GM19239 (cell line): Measurements from ENCODE around the gene REXO1.

ENCODE experiments used
- DNase-seq: peaks from one replicate; pipeline ENCODE4 v3.0.0; 2011; ENCODE audit warnings: low spot score; ENCODE audit not compliant: insufficient read length
- FAIRE-seq: peaks from 2 replicates; lab custom pipeline; 2011; peaks lifted over from hg19 to GRCh38; lab: Jason Lieb, UNC

The REXO1 gene

GRCh38 chr19:1862424-1863327, 14.4 kb upstream of the REXO1 start:
- DNase-seq (peak; percentile 70), FAIRE-seq (no peak)

GRCh38 chr19:1862068-1862423, 13.8 kb upstream of the REXO1 start:
- FAIRE-seq (no peak), DNase-seq (no peak)

- DNase-seq = no peak
- FAIRE-seq = no peak
Observed at GRCh38 chr19:1861599-1862031, 13.3 kb upstream of the REXO1 start.

- FAIRE-seq (no peak), DNase-seq (no peak)
Observed at GRCh38 chr19:1860821-1861598, 12.7 kb upstream of the REXO1 start.

GRCh38 chr19:1860042-1860775, 11.9 kb upstream of the REXO1 start:
- DNase-seq (no peak), FAIRE-seq (no peak)

GRCh38 chr19:1859331-1859781, 11.1 kb upstream of the REXO1 start:
- no peak for FAIRE-seq
- DNase-seq = no peak

GRCh38 chr19:1858412-1859081, 10.3 kb upstream of the REXO1 start:
- no peak for DNase-seq
- FAIRE-seq = no peak

- FAIRE-seq (no peak), DNase-seq (no peak)
Observed at GRCh38 chr19:1857648-1858326, 9.5 kb upstream of the REXO1 start.

GRCh38 chr19:1856698-1857603, 8.7 kb upstream of the REXO1 start:
- FAIRE-seq (peak; percentile 80), DNase-seq (peak; percentile 94)

GRCh38 chr19:1856345-1856697, 8.0 kb upstream of the REXO1 start:
- FAIRE-seq (peak; percentile 53), DNase-seq (no peak)

GRCh38 chr19:1855828-1856255, 7.6 kb upstream of the REXO1 start:
- DNase-seq (no peak), FAIRE-seq (no peak)

GRCh38 chr19:1855040-1855827, 7.0 kb upstream of the REXO1 start:
- DNase-seq = peak; percentile 95
- peak; percentile 94 for FAIRE-seq

GRCh38 chr19:1854542-1855039, 6.3 kb upstream of the REXO1 start:
- no peak for FAIRE-seq
- no peak for DNase-seq

GRCh38 chr19:1854039-1854541, 5.8 kb upstream of the REXO1 start:
- DNase-seq (no peak), FAIRE-seq (no peak)

GRCh38 chr19:1853295-1854038, 5.2 kb upstream of the REXO1 start:
- peak; percentile 97 for FAIRE-seq

GRCh38 chr19:1852581-1853128, 4.4 kb upstream of the REXO1 start:
- FAIRE-seq = no peak
- no peak for DNase-seq

More at GRCh38 chr19:1853295-1854038, 5.2 kb upstream of the REXO1 start:
- peak; percentile 91 for DNase-seq
